B cell (primary cell): ENCODE data around the gene LAMC3. TPM values are rescaled to one million over a fixed set of nuclear protein-coding genes. Genes with fewer than 3 reads are reported as not detected.
"Not testable (repeated sequence)": the region's sequence is repeated elsewhere in the genome, so short reads cannot be mapped to it uniquely, and the experiment has no call there.

Experiments
- ATAC-seq: fragments of 200-7000 bp; cut with Tn5 transposase; one replicate; pipeline ENCODE4 v1.10.0; 2021; ENCODE audit warnings: low read depth, mild to moderate bottlenecking, moderate number of reproducible peaks, moderate library complexity
- CTCF ChIA-PET: fragments of 350-600 bp; sonication (Branson Sonifier 250); formaldehyde crosslinking; loops from one replicate; lab custom pipeline; 2021; ENCODE audit warnings: antibody characterized with exemption, inconsistent platforms; lab: Charles Lee
- POLR2A ChIA-PET: fragments of 350-600 bp; sonication (Branson Sonifier 250); formaldehyde crosslinking; loops from one replicate; lab custom pipeline; 2021; ENCODE audit warnings: antibody characterized with exemption; lab: Charles Lee
- DNase-seq: peaks from one replicate; pipeline ENCODE4 v3.0.0; 2013
- H2AFZ ChIP-seq: 2 replicates; pipeline ENCODE4 v1.6.1; 2012; ENCODE audit warnings: mild to moderate bottlenecking, low read depth, low read length; ENCODE audit not compliant: insufficient read depth, poor library complexity, severe bottlenecking
- H3K27ac ChIP-seq, 2 donors: 1 replicate in 1 of 2; 2 replicates in 1 of 2; pipeline ENCODE4 v1.5.1; 2012 to 2013; ENCODE audit warnings: low read length in 2 of 2, mild to moderate bottlenecking in 2 of 2, moderate library complexity in 1 of 2
- H3K27me3 ChIP-seq, 4 experiments: fragments of 200-600 bp in 1 of 4; sonication (generic) in 1 of 4; replicated peaks in 1 of 4; 1 replicate in 2 of 4; 2 replicates in 2 of 4; pipeline versions ENCODE4 v1.6.1 to v1.7.0; 2013 to 2016; ENCODE audit warnings: low read length in 3 of 4, mild to moderate bottlenecking in 2 of 4, mixed read lengths in 1 of 4, moderate library complexity in 1 of 4; ENCODE audit not compliant: insufficient read depth in 4 of 4, control insufficient read depth in 3 of 4; ENCODE audit errors: control extremely low read depth in 1 of 4
- H3K36me3 ChIP-seq, 2 experiments: replicated peaks in 1 of 2; 1 replicate in 1 of 2; 2 replicates in 1 of 2; pipeline versions ENCODE4 v1.6.1 to v1.7.1; 2013; ENCODE audit warnings: low read length in 1 of 2; ENCODE audit not compliant: insufficient read depth in 2 of 2, control insufficient read depth in 1 of 2; ENCODE audit errors: control extremely low read depth in 1 of 2, extremely low read depth in 1 of 2
- H3K4me1 ChIP-seq, 2 donors: fragments of 200-600 bp in 1 of 2; sonication (generic) in 1 of 2; 1 replicate in 1 of 2; 2 replicates in 1 of 2; pipeline versions ENCODE4 v1.5.1 to v1.6.1; 2013 to 2017; ENCODE audit warnings: low read length in 2 of 2; ENCODE audit not compliant: control insufficient read depth in 2 of 2, insufficient read depth in 2 of 2
- H3K4me2 ChIP-seq: replicated peaks from 2 replicates; pipeline ENCODE3; 2012; ENCODE audit warnings: mild to moderate bottlenecking, low read depth, low read length; ENCODE audit not compliant: poor library complexity, severe bottlenecking
- H3K4me3 ChIP-seq, 5 experiments: fragments of 200-600 bp in 1 of 5; sonication (generic) in 1 of 5; 1 replicate in 3 of 5; 2 replicates in 2 of 5; pipeline versions ENCODE4 v1.5.1 to v1.7.0; 2011 to 2016; ENCODE audit warnings: low read length in 4 of 5, mild to moderate bottlenecking in 4 of 5, low read depth in 2 of 5, control low read depth in 1 of 5, moderate library complexity in 1 of 5; ENCODE audit not compliant: insufficient read depth in 1 of 5; ENCODE audit errors: control extremely low read depth in 1 of 5, extremely low read depth in 1 of 5
- H3K79me2 ChIP-seq: fragments of 200-600 bp; sonication (generic); one replicate; pipeline ENCODE4 v1.6.0; 2016; ENCODE audit warnings: low read length; ENCODE audit not compliant: control insufficient read depth, insufficient read depth
- H3K9ac ChIP-seq: fragments of 200-600 bp; sonication (generic); 2 replicates; pipeline ENCODE4 v1.6.1; 2017; ENCODE audit warnings: mild to moderate bottlenecking, low read length, moderate library complexity
- H3K9me3 ChIP-seq, 3 donors: one replicate each; pipeline versions ENCODE4 v1.6.1 to v1.7.1; 2013; ENCODE audit warnings: low read length in 2 of 3; ENCODE audit not compliant: control insufficient read depth in 2 of 3, insufficient read depth in 1 of 3; ENCODE audit errors: control extremely low read depth in 1 of 3
- H4K20me1 ChIP-seq: 2 replicates; pipeline ENCODE4 v1.6.0; 2012; ENCODE audit warnings: mild to moderate bottlenecking, low read length; ENCODE audit not compliant: insufficient read depth, control insufficient read depth, poor library complexity, severe bottlenecking
- H3K27ac Mint-ChIP-seq: one replicate; pipeline ENCODE4 v1.8.0; 2021; ENCODE audit warnings: mixed read lengths
- H3K27me3 Mint-ChIP-seq: one replicate; pipeline ENCODE4 v1.8.0; 2021; ENCODE audit warnings: mixed read lengths
- H3K4me1 Mint-ChIP-seq: one replicate; pipeline ENCODE4 v1.8.0; 2021; ENCODE audit warnings: mixed read lengths
- H3K4me3 Mint-ChIP-seq: one replicate; pipeline ENCODE4 v1.8.0; 2021; ENCODE audit warnings: mixed read lengths
- H3K9me3 Mint-ChIP-seq: one replicate; pipeline ENCODE4 v1.8.0; 2022; ENCODE audit warnings: mixed read lengths; ENCODE audit not compliant: insufficient read depth
- CTCF ChIP-seq: fragments of 200-600 bp; IDR thresholded peaks from one replicate; pipeline ENCODE4 v1.8.0; 2022; ENCODE audit warnings: antibody characterized with exemption, mild to moderate bottlenecking
- EZH2 ChIP-seq: IDR thresholded peaks from 2 replicates; pipeline ENCODE4 v1.6.1; 2012; ENCODE audit warnings: borderline replicate concordance, low read depth, mild to moderate bottlenecking, moderate library complexity, low read length; ENCODE audit not compliant: insufficient read depth, poor library complexity, severe bottlenecking
- WGBS: methylation state at CpG from one replicate; pipeline ENCODE4 v1.1.5; 2013; ENCODE audit warnings: missing lambda C conversion rate; ENCODE audit not compliant: insufficient coverage; 5-methylcytosine and 5-hydroxymethylcytosine counted together
- intact Hi-C: fragments of 100-400 bp; cut with micrococcal nuclease; formaldehyde crosslinking; loops from one replicate; pipeline ENCODE4 v1.10.0; 2022
- polyA plus RNA-seq: library from polyadenylated mRNA; depleted of rRNA; stranded (reverse); fragments of >200 nt; gene quantifications from 2 replicates; pipeline ENCODE4 v1.2.3, GENCODE V29; 2012
- total RNA-seq, 2 donors: library from RNA; stranded (reverse); fragments of 120-200 nt in 1 of 2; gene quantifications; 1 replicate in 1 of 2; 2 replicates in 1 of 2; pipeline versions ENCODE4 v1.2.3 to v1.2.4, GENCODE V29; 2013 to 2022

The LAMC3 gene
- total and polyA plus RNA-seq, 2 donors (not counting 1 experiment from before 2014, with no cell fraction given): 0.25 to 0.45 TPM

GRCh38 chr9:131113655-131114054 is 104.7 kb downstream of the LAMC3 start:
- POLR2A ChIA-PET: no interaction called here
- Mint-ChIP-seq H3K4me3 (no peak overlapping the region), H3K27me3 (peaks cover 9% of the 10 kb centered on the region), H3K9me3 (no peaks in the 10 kb centered on the region), H3K27ac (no peak overlapping the region), H3K4me1 (no peaks in the 10 kb centered on the region)
- Histone ChIP-seq H3K79me2 (no peaks in the 10 kb centered on the region), H3K27me3 (peaks cover 0 to 10% (median under 1%) of the 10 kb centered on the region in 4 experiments), H3K27ac (no peak overlapping the region), H3K4me2 (no peak overlapping the region), H3K36me3 (no peaks in the 10 kb centered on the region), H2AFZ (no peak overlapping the region), H3K4me3 (no peak overlapping the region), H3K9me3 (no peaks in the 10 kb centered on the region), H3K4me1 (no peaks in the 10 kb centered on the region), H4K20me1 (no peaks in the 10 kb centered on the region), H3K9ac (no peak overlapping the region)
- DNase-seq (no peak), ATAC-seq (no peak)
- WGBS: 94% methylated on average over 6 of the region's 8 CpGs
- TF ChIP-seq EZH2: no peak
- no peak for TF ChIP-seq CTCF
- intact Hi-C loops: no loop called here
- CTCF ChIA-PET: no interaction called here

- POLR2A ChIA-PET: no interaction called here
- H3K4me3 ChIP-seq: no peak overlapping the region
- H3K4me1 Mint-ChIP-seq: no peaks in the 10 kb centered on the region
- no peaks in the 10 kb centered on the region for H3K4me1 ChIP-seq
- no peaks in the 10 kb centered on the region for H3K9me3 ChIP-seq
- H3K9ac ChIP-seq: no peak overlapping the region
- H2AFZ ChIP-seq: no peak overlapping the region
- no peak overlapping the region for H3K4me3 Mint-ChIP-seq
- no peak overlapping the region for H3K4me2 ChIP-seq
- H3K9me3 Mint-ChIP-seq: no peaks in the 10 kb centered on the region
- H3K27ac Mint-ChIP-seq: no peak overlapping the region
- no peak for TF ChIP-seq EZH2
- TF ChIP-seq CTCF: no peak
- DNase-seq (no peak), ATAC-seq (no peak)
- CTCF ChIA-PET: no interaction called here
- no peaks in the 10 kb centered on the region for H3K79me2 ChIP-seq
- intact Hi-C loops: no loop called here
- H3K27me3 ChIP-seq: peaks cover 0 to 12% (median 1%) of the 10 kb centered on the region in 4 experiments
- peaks cover 9% of the 10 kb centered on the region for H3K27me3 Mint-ChIP-seq
- H4K20me1 ChIP-seq: no peaks in the 10 kb centered on the region
- no peaks in the 10 kb centered on the region for H3K36me3 ChIP-seq
- 90% methylated on average over 8 of the region's 8 CpGs for WGBS
- no peak overlapping the region for H3K27ac ChIP-seq
Measured at GRCh38 chr9:131114084-131114535, 105.1 kb downstream of the LAMC3 start.

- ATAC-seq, H3K27ac ChIP-seq, DNase-seq, H3K9me3 Mint-ChIP-seq, H4K20me1 ChIP-seq, H3K9ac ChIP-seq, intact Hi-C loops, H3K4me3 Mint-ChIP-seq, H3K4me2 ChIP-seq, H3K9me3 ChIP-seq, H3K36me3 ChIP-seq, H3K27me3 Mint-ChIP-seq, H3K4me3 ChIP-seq, H3K4me1 Mint-ChIP-seq, H3K4me1 ChIP-seq, H3K79me2 ChIP-seq, H2AFZ ChIP-seq, H3K27ac Mint-ChIP-seq, POLR2A ChIA-PET: not testable (repeated sequence)
- WGBS: 86% methylated on average over 3 of the region's 6 CpGs
- H3K27me3 ChIP-seq: peaks cover 0 to 12% (median 1%) of the 10 kb centered on the region in 4 experiments
- CTCF ChIA-PET: interaction anchor here (0.7 kb wide), 1 partner anchor 17 kb away, joined by 3 read pairs; no protein-coding TSS in a partner anchor
Measured at GRCh38 chr9:131115360-131115742, 106.4 kb downstream of the LAMC3 start.
